Panc1 (cell line): ENCODE data around the gene ENDOG. TPM values are rescaled to one million over a fixed set of nuclear protein-coding genes. Genes with fewer than 3 reads are reported as not detected.
"Not testable (repeated sequence)": the region's sequence is repeated elsewhere in the genome, so short reads cannot be mapped to it uniquely, and the experiment has no call there.

Source experiments
- ATAC-seq: fragments of 200-7000 bp; cut with Tn5 transposase; 2 replicates; pipeline ENCODE4 v1.9.1; 2020; ENCODE audit warnings: mild to moderate bottlenecking, moderate library complexity
- BruUV-seq: library from RNA; stranded (reverse); fragments of 400-500 nt; replicated peaks from 2 replicates; lab custom pipeline; 2021; lab: Mats Ljungman, UMichigan
- CTCF ChIA-PET: fragments of 300-600 bp; sonication (Branson Sonifier 250); formaldehyde crosslinking; loops from one replicate; lab custom pipeline; 2022; ENCODE audit warnings: antibody characterized with exemption; lab: Charles Lee
- POLR2A ChIA-PET: fragments of 300-600 bp; sonication (Branson Sonifier 250); formaldehyde crosslinking; loops from one replicate; lab custom pipeline; 2022; ENCODE audit warnings: antibody characterized with exemption; lab: Charles Lee
- DNase-seq: peaks from one replicate; pipeline ENCODE4 v3.0.0-alpha.2; 2010; ENCODE audit warnings: low read depth, low spot score
- H3K27ac ChIP-seq: 2 replicates; pipeline ENCODE4 v1.5.1; 2011; ENCODE audit warnings: mild to moderate bottlenecking, low read length, inconsistent platforms
- H3K27me3 ChIP-seq: fragments of 200-500 bp; sonication (Bioruptor generic); 2 replicates; pipeline ENCODE4 v1.6.0; 2014; ENCODE audit warnings: low read length, inconsistent platforms; ENCODE audit not compliant: control insufficient read depth, insufficient read depth
- H3K36me3 ChIP-seq: fragments of 200-500 bp; sonication (Bioruptor generic); 2 replicates; pipeline ENCODE4 v1.5.1; 2014; ENCODE audit warnings: inconsistent platforms, mild to moderate bottlenecking, low read length, moderate library complexity; ENCODE audit not compliant: control insufficient read depth, insufficient read depth
- H3K4me1 ChIP-seq: 2 replicates; pipeline ENCODE4 v1.5.1; 2011; ENCODE audit warnings: inconsistent platforms, mild to moderate bottlenecking, low read length, moderate library complexity; ENCODE audit not compliant: control insufficient read depth, insufficient read depth
- H3K4me3 ChIP-seq, 2 experiments: 2 replicates each; pipeline ENCODE4 v1.5.1; 2011 to 2012; ENCODE audit warnings: low read depth in 2 of 2, low read length in 2 of 2, mild to moderate bottlenecking in 2 of 2, inconsistent platforms in 1 of 2, moderate library complexity in 1 of 2
- H3K9me3 ChIP-seq: fragments of 200-500 bp; sonication (Bioruptor generic); 2 replicates; pipeline ENCODE4 v1.5.1; 2014; ENCODE audit warnings: low read depth, mild to moderate bottlenecking, inconsistent platforms, low read length, moderate library complexity; ENCODE audit not compliant: control insufficient read depth, insufficient read depth
- CTCF ChIP-seq: fragments of 450-650 bp; IDR thresholded peaks from 2 replicates; pipeline ENCODE4 v1.5.1; 2017; ENCODE audit warnings: mild to moderate bottlenecking
- POLR2AphosphoS5 ChIP-seq: IDR thresholded peaks from 2 replicates; pipeline ENCODE4 v1.6.1; 2012; ENCODE audit warnings: mild to moderate bottlenecking, low read depth, low read length, moderate library complexity
- REST ChIP-seq, 2 experiments: IDR thresholded peaks; 2 replicates each; pipeline ENCODE4 v1.6.1; 2011 to 2012; ENCODE audit warnings: low read depth in 2 of 2, control low read depth in 1 of 2, low read length in 1 of 2, mild to moderate bottlenecking in 1 of 2, moderate library complexity in 1 of 2; ENCODE audit not compliant: insufficient read depth in 1 of 2
- SIN3A ChIP-seq: IDR thresholded peaks from 2 replicates; pipeline ENCODE4 v1.6.1; 2012; ENCODE audit warnings: low read depth, mild to moderate bottlenecking, low read length, moderate library complexity, borderline replicate concordance; ENCODE audit not compliant: insufficient read depth
- TCF7L2 ChIP-seq: IDR thresholded peaks from 2 replicates; pipeline ENCODE4 v1.6.1; 2011; ENCODE audit warnings: mild to moderate bottlenecking, low read depth, low read length, inconsistent platforms
- in situ Hi-C: cut with HindIII; loops from 2 replicates; pipeline ENCODE4 v1.10.0; 2016; ENCODE audit warnings: low sequenced_read_pairs, low pct_unique_long_range_greater_than_20kb
- intact Hi-C: fragments of 100-400 bp; cut with micrococcal nuclease; formaldehyde crosslinking; loops from one replicate; pipeline ENCODE4 v1.10.0; 2022; ENCODE audit not compliant: unreplicated experiment
- total RNA-seq: library from RNA; stranded (reverse); gene quantifications from one replicate; pipeline ENCODE4 v1.2.1, GENCODE V29; 2021; ENCODE audit not compliant: unreplicated experiment

ENDOG gene
- total RNA-seq, 1 experiment from 2014 or later = 39.9 TPM

GRCh38 chr9:128841694-128842492 lies 23.6 kb downstream of the ENDOG start:
- in situ Hi-C loops = no loop called here

GRCh38 chr9:128843171-128843570 lies 24.9 kb downstream of the ENDOG start:
- not testable (repeated sequence) for H3K36me3 ChIP-seq, ATAC-seq

More at GRCh38 chr9:128841694-128842492, 23.6 kb downstream of the ENDOG start:
- DNase-seq (no peak), ATAC-seq (no peak)
- H3K27me3 ChIP-seq = no peaks in the 10 kb centered on the region
- BruUV-seq = no TSS peak
- no peak overlapping the region for H3K4me3 ChIP-seq
- H3K36me3 ChIP-seq = no peaks in the 10 kb centered on the region
- H3K9me3 ChIP-seq = no peaks in the 10 kb centered on the region
- no peak overlapping the region for H3K27ac ChIP-seq
- intact Hi-C loops = no loop called here
- CTCF ChIA-PET = no interaction called here
- no peak for TF ChIP-seq REST (IDR thresholded peaks at IDR 0.05; ENCODE audit: insufficient read depth in 1 of 2, low read depth in 2 of 2, low read length in 1 of 2)
- no peak for TF ChIP-seq SIN3A
- no peak for TF ChIP-seq TCF7L2
- no peak for TF ChIP-seq POLR2AphosphoS5
- TF ChIP-seq CTCF = no peak
- H3K4me1 ChIP-seq = no peaks in the 10 kb centered on the region
- POLR2A ChIA-PET = no interaction called here

More at GRCh38 chr9:128843171-128843570, 24.9 kb downstream of the ENDOG start:
- H3K27ac ChIP-seq, DNase-seq, BruUV-seq, H3K4me1 ChIP-seq, H3K4me3 ChIP-seq, intact Hi-C loops, POLR2A ChIA-PET, H3K9me3 ChIP-seq, in situ Hi-C loops, CTCF ChIA-PET, H3K27me3 ChIP-seq: not testable (repeated sequence)
